ENCODE results near the gene PLVAP. TPM values are rescaled to one million over a fixed set of nuclear protein-coding genes. Genes with fewer than 3 reads are reported as not detected.

PLVAP gene
- total RNA-seq, 2 experiments from 2014 or later: not detected

- CTCF ChIA-PET: no interaction called here
- POLR2A ChIA-PET: no interaction called here
Measured at GRCh38 chr19:17378271-17378670, 1.1 kb upstream of the PLVAP start.

DNA sequence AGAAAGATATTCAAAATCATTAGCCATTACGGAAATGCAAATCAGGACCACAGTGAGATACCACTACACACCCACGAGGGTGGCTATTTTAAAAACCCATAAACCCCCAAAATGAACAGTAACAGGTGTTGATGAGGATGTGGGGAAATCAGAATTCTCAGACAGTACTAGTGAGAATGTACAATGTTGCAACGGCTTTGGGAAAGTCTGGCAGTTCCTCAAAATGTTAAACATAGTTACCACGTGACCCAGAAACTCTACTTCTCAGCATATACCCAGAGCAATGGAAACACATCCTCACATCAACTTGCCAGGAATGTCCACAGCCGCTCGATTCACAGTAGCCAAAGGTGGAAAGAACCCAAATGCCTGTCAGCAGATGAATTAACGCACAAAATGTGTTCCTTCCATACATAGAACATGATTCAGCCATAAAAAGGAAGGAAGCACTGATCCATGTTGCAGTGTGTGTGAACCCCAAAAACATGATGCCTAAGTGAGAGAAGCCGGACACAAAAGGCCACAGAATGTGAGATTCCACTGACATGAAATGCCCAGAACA is 7.0 kb downstream of the PLVAP start:
- POLR2A ChIA-PET: no interaction called here
- CTCF ChIA-PET: no interaction called here

DNA sequence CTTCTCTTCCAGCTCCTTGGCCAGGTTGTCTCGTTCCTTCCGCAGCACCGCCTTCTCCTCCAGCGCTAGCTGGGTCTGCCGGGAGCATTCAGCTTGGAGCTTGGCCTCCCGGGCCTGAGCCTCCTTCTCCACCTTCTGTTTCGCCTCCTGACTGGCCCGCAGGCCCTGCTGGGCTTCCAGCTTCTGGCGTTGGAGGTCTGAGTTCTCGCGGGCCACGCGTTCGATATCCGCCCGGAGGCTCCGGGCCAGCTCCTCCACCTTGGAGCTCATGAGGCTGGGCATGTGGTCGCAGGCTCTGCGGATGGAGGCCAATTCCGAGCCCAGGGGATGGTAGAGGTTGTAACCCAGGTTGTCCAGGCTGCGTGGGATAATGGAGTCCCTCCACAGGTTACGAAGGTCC is 11.8 kb downstream of the PLVAP start:
- ChIA-PET POLR2A (no interaction called here), CTCF (interaction anchor here (2.0 kb wide), 1 partner anchor 21 kb away, joined by 7 read pairs; no protein-coding TSS in a partner anchor)

DNA sequence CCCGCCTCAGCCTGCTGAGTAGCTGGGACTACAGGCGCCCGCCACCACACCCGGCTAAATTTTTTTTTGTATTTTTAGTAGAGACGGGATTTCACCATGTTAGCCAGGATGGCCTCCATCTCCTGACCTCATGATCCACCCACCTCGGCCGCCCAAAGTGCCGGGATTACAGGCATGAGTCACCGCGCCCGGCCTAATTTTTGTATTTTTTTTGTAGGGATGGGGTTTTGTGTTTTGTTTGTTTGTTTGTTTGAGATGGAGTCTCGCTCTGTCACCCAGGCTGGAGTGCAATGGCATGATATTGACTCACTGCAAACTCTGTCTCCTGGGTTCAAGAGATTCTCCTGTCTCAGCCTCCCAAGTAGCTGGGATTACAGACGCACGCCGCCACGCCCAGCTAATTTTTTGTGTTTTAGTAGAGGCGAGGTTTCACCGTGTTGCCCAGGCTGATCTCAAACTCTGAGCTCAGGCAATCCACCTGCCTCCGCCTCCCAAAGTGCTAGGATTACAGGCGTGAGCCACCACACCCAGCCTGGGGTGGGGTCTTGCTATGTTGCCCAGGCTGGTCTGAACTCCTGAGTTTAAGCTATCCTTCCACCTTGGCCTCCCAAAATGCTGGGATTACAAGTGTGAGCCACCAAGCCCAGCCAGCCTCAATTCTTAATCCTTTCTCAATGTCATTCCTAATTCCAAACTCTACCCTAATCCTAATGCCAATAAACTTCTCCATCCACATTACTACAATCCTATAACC is 13.1 kb downstream of the PLVAP start:
- POLR2A ChIA-PET: interaction anchor here (0.6 to 0.7 kb wide), 2 partner anchors 19 to 495 kb away, joined by 3 to 4 read pairs; no protein-coding TSS in a partner anchor
- CTCF ChIA-PET: interaction anchor here (0.7 kb wide), 2 partner anchors 311 to 587 kb away, joined by 3 to 5 read pairs; no protein-coding TSS in a partner anchor

DNA sequence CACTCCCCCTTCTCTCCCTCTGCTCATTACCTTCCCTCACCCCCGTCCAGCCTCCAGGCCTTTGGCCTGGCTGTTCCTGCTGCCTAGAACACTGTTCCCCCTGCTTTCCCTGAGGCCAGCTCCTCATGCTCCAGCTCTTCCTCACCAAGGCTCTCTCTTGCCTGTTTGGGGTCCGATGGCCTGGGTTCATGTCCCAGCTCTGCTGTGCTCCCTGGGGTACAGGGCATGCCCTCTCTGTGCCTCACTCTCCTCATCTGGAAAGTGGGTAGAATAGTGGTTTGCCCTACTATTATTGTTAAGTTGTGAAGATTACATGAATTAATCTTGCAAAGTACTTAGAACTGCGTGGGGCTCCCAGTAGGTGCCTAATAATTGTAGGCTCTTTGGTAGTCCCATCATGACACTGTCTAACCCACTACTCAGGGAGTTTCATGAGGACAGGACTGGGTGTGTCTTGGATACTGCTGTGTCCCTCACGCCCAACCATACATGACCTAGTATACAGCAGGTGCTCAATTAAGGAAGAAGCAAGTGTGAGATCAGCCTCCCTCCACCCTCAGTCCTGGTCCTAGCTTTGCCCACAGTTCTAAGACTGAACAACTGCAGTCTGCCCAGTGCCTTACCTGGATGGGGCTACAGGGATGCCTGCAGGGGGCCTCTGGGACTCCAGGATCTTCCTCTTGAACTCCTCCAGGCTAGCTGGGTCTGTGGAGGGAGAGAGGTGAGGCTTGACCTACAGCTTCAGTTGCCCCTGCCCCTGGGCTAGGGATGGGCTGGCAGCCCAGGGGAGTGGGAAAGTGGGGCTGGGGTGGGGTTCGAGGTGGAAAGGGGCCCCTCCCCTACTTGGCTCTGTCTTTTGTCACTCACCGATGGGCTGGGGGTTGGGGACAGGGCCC is 17.0 kb downstream of the PLVAP start:
- ChIA-PET POLR2A (no interaction called here), CTCF (no interaction called here)

DNA sequence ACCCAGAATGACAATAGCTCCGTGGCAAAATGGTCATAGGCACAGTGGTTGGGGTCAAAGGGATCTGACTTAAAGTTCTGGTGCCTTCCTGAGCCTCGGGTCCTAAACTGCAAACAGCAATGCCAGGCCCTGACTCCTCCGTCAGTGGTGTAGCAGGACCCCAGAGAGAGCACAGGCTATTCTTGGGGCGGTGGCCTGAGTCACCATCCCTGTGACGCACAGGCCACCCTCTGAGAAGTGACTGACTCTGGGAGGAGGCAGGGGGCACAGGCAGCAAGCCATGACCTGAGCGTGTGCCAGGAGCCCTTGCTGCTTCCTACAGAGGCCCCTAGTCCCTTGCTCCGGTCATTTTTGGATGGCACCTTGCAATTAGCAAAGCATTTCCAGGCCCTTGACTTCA is 18.7 kb downstream of the PLVAP start:
- ChIA-PET POLR2A (no interaction called here), CTCF (no interaction called here)

DNA sequence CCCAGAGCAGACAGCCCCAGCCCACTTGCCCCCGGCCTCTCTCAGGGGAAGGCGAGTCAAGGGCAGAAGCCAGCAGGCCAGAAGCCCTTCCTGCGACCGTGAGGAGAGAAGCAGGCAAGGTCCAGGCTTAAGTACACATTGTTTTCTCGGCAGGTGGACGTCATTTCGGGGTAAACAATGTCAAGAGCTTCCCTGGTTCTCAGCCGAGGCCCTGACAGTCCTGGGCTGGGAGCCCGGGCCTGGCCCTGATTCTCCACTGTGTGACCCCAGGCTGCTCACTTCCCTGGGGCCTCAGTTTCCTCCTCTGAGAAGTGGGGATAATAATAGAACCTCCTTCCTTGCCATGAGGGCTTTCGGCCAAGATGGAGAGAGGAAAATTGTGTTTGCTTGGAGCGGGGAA is 19.4 kb downstream of the PLVAP start:
- ChIA-PET CTCF (interaction anchor here (0.6 kb wide), 1 partner anchor 1609 kb away, joined by 3 read pairs; no protein-coding TSS in a partner anchor), POLR2A (no interaction called here)

GRCh38 chr19:17357078-17357666 is 20.0 kb downstream of the PLVAP start:
- ChIA-PET POLR2A (no interaction called here), CTCF (no interaction called here)

- ChIA-PET POLR2A (no interaction called here), CTCF (no interaction called here)
Measured at GRCh38 chr19:17353386-17353785, 23.8 kb downstream of the PLVAP start.

DNA sequence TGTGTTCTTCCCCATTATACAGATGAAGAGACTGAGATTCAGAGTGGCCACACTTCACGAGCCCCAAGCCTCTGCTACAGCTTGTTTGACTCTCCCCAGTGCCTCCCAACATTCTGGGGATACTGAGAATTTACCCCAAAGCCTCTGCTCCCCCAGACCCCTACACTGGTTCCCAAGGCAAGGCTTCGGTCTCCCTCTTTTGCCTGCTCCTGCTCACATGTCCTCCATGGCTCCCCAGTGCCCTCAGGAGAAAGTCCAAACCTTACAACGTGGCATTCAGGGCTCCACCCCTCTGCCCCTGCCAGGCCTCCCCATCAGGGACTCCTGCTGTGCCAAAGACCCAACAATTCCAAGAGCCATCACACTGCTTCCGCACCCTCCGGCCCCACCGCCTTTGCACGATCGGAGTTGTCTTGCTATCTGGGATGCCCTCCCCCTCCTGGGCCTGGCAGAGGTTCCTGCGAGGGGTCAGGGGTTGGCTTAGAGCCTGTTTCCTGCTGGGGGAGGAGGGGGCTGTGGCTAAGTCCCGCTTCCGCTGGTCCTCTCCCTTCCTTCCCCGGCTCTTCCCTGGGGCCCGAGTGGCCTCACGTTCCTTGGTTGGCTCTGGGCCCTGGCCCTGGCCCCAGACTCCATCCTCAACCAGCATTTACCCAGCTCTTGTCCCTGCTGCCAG is 24.4 kb downstream of the PLVAP start:
- ChIA-PET POLR2A (no interaction called here), CTCF (no interaction called here)

DNA sequence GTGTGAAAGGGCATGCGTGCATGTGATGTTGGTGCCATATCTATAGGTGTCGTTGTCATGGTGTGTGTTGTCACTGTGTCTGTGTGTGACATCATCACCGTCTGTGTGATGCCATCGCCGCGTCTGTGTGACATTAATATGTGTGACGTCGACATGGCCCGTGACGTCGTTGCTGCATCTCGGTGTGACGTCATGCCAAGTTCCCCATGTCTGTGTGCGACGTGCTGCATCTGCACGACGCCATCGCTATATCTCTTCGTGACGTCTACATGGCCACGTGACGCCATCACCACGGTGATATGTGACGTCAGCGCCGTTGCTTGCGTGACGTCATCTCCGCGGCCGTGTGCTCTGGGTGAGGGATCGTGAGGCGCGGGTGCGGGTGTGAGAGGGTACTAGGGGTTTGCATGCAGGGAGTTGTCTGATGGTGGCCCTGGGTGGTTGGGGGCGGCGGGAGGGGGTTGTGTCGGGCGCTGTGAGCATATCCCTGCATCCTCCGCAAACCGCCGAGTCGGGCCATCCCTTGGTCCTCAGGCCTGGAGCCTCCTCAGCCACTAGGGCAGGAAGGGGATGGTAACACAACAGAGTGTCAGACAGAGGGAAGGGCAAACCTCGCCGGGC is 25.2 kb downstream of the PLVAP start:
- CTCF ChIA-PET: no interaction called here
- POLR2A ChIA-PET: no interaction called here

DNA sequence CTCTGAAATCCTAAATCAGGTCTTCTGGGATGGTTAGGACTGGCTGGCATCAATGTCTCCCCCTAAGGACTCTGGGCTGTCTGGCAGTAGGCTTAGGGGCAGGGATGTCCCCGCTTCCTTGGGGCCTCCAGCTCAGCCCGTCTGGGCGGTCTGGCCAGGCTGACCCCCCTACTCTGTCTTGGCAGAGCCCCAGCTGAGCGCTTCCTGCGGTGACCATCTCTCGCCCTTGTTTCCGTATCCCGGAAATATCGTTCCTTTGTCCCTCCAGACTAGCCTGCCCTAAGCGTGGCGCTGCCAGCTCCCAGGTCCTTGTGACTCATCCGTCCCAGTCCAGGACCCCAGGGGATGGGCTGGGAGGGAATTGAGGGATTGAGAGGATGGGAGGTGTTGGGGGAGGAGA is 28.4 kb downstream of the PLVAP start:
- ChIA-PET CTCF (interaction anchor here (1.2 kb wide), 1 partner anchor 37 kb away, joined by 3 read pairs; no protein-coding TSS in a partner anchor), POLR2A (no interaction called here)

DNA sequence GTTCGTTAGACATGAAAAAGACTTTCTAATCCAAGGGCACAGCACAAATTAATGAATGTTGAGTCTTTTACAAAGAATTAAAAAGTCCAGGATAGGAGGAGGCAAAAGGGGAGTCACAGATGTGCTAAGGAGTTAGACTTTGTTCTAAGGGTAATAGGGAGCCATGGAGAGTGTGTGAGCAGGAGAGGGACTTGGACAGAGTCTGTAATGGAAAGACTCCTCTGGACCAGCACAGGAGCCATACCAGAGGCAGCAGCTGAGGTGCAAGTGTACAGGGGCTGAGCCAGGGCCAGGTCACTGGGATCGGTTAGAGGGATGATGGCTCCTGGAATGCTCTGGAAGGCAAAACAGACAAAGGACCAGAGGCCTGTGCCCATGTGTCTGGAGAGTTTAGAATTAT is 29.3 kb downstream of the PLVAP start:
- CTCF ChIA-PET: interaction anchor here (0.7 to 1.4 kb wide), 2 partner anchors 38 to 1049 kb away, joined by 3 to 8 read pairs; no protein-coding TSS in a partner anchor

GRCh38 chr19:17347361-17347760 is 29.8 kb downstream of the PLVAP start:
- ChIA-PET CTCF (interaction anchor here (1.0 to 1.4 kb wide), 2 partner anchors 39 to 43 kb away, joined by 3 to 8 read pairs; no protein-coding TSS in a partner anchor), POLR2A (no interaction called here)

More for the DNA sequence above, 29.3 kb downstream of the PLVAP start:
- POLR2A ChIA-PET: no interaction called here

DNA sequence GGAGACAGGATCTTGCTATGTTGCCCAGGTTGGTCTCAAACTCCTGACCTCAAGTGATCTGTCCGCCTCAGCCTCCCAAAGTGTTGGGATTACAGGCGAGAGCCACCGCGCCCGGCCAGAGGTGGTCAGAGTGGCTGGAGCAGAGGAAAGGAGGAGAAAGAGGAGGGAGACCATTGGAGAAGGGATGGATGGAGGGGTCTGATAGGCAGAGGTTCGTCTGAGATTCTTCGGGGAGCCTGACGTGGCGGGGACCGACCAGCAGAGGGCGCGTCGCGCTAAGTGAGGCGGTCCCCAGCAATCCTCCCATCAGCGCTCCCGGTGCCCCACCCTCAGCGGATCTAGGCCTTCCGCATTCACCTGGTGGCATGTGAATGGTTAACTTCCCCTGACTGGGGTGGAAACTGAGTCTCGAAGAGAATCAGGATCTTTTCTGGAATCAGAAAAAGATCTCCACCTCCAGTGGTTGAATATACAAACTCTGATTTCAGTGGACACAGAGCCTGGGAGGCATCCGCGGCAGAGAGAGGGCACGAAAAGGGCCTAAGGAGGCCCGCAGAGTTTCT is 31.0 kb downstream of the PLVAP start:
- CTCF ChIA-PET: interaction anchor here (0.5 to 1.5 kb wide), 4 partner anchors 11 to 75 kb away, joined by 3 to 6 read pairs (median 4); no protein-coding TSS in a partner anchor
- POLR2A ChIA-PET: no interaction called here

GRCh38 chr19:17341845-17342244 is 35.3 kb downstream of the PLVAP start:
- CTCF ChIA-PET: interaction anchor here (1.0 to 2.3 kb wide), 2 partner anchors 44 to 45 kb away, joined by 5 to 9 read pairs; no protein-coding TSS in a partner anchor
- POLR2A ChIA-PET: no interaction called here

- CTCF ChIA-PET: interaction anchor here (0.5 to 1.7 kb wide), 3 partner anchors 36 to 78 kb away, joined by 3 to 5 read pairs (median 3); partner anchors contain the start of gene MVB12A
- POLR2A ChIA-PET: no interaction called here
Measured at GRCh38 chr19:17341386-17341785, 35.8 kb downstream of the PLVAP start.

- CTCF ChIA-PET: interaction anchor here (0.5 to 1.7 kb wide), 2 partner anchors 36 to 78 kb away, joined by 3 read pairs; partner anchors contain the start of gene MVB12A
Measured at GRCh38 chr19:17340871-17341357, 36.2 kb downstream of the PLVAP start.

More at GRCh38 chr19:17340871-17341357, 36.2 kb downstream of the PLVAP start:
- POLR2A ChIA-PET: no interaction called here
